WERI-Rb-1 (cell line): ENCODE results near the gene TGFB1.

ENCODE experiments used
- DNase-seq: peaks from one replicate; pipeline ENCODE4 v3.0.0-alpha.2; 2020
- H3K27ac ChIP-seq: fragments of 250-450 bp; sonication (Bioruptor Pico); 2 replicates; pipeline ENCODE4 v1.5.1; 2020; ENCODE audit warnings: mild to moderate bottlenecking, moderate library complexity
- H3K27me3 ChIP-seq: fragments of 250-450 bp; sonication (Bioruptor Pico); 2 replicates; pipeline ENCODE4 v1.5.1; 2021; ENCODE audit warnings: mild to moderate bottlenecking, low read depth, moderate library complexity; ENCODE audit not compliant: insufficient read depth, severe bottlenecking
- H3K36me3 ChIP-seq: fragments of 250-450 bp; sonication (Bioruptor Pico); 2 replicates; pipeline ENCODE4 v1.5.1; 2020; ENCODE audit warnings: mild to moderate bottlenecking, moderate library complexity
- H3K4me3 ChIP-seq: 2 replicates; pipeline ENCODE4 v1.5.1; 2011; ENCODE audit warnings: low read depth, mild to moderate bottlenecking, control low read depth, low read length
- H3K9me3 ChIP-seq: fragments of 250-450 bp; sonication (Bioruptor Pico); 2 replicates; pipeline ENCODE4 v1.5.1; 2021; ENCODE audit warnings: mild to moderate bottlenecking, moderate library complexity; ENCODE audit not compliant: severe bottlenecking
- TF ChIP-seq, protein P1 (sequence below): IDR thresholded peaks from 2 replicates; pipeline ENCODE4 v1.5.1; 2011; ENCODE audit warnings: low read depth, mild to moderate bottlenecking, control low read depth, inconsistent platforms, low read length

Gene TGFB1

GRCh38 chr19:41316306-41316920, 37.3 kb downstream of the TGFB1 start:
- Histone ChIP-seq H3K36me3 (peaks cover 64% of the 10 kb centered on the region), H3K27me3 (no peaks in the 10 kb centered on the region), H3K9me3 (no peaks in the 10 kb centered on the region), H3K4me3 (no peak overlapping the region), H3K27ac (no peak overlapping the region)
- TF ChIP-seq, protein P1, sequence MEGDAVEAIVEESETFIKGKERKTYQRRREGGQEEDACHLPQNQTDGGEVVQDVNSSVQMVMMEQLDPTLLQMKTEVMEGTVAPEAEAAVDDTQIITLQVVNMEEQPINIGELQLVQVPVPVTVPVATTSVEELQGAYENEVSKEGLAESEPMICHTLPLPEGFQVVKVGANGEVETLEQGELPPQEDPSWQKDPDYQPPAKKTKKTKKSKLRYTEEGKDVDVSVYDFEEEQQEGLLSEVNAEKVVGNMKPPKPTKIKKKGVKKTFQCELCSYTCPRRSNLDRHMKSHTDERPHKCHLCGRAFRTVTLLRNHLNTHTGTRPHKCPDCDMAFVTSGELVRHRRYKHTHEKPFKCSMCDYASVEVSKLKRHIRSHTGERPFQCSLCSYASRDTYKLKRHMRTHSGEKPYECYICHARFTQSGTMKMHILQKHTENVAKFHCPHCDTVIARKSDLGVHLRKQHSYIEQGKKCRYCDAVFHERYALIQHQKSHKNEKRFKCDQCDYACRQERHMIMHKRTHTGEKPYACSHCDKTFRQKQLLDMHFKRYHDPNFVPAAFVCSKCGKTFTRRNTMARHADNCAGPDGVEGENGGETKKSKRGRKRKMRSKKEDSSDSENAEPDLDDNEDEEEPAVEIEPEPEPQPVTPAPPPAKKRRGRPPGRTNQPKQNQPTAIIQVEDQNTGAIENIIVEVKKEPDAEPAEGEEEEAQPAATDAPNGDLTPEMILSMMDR: no peak
- DNase-seq: no peak

GRCh38 chr19:41311613-41312012, 42.1 kb downstream of the TGFB1 start:
- H3K27ac ChIP-seq: no peak overlapping the region

DNA sequence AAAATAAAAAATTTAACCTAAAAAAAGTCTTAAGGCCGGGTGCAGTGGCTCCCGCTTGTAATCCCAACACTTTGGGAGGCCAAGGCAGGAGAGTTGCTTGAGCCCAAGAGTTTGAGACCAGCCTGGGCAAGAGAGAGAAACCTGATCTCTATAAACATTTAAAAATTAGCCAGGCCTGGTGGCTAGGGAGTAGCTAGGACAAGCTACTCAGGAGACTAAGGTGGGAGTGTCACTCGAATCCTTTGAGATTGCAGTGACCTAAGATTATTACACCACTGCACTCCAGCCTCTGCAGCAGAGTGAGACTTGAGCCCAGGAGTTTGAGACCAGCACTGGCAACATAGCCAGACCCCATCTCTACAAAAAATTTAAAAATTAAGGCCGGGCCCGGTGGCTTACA, 42.6 kb downstream of the TGFB1 start:
- peaks cover 52% of the 10 kb centered on the region for H3K36me3 ChIP-seq

More at GRCh38 chr19:41311613-41312012, 42.1 kb downstream of the TGFB1 start:
- Histone ChIP-seq H3K27me3 (no peaks in the 10 kb centered on the region), H3K4me3 (no peak overlapping the region), H3K36me3 (peaks cover 52% of the 10 kb centered on the region), H3K9me3 (no peaks in the 10 kb centered on the region)
- TF ChIP-seq, protein P1: no peak
- no peak for DNase-seq

DNA sequence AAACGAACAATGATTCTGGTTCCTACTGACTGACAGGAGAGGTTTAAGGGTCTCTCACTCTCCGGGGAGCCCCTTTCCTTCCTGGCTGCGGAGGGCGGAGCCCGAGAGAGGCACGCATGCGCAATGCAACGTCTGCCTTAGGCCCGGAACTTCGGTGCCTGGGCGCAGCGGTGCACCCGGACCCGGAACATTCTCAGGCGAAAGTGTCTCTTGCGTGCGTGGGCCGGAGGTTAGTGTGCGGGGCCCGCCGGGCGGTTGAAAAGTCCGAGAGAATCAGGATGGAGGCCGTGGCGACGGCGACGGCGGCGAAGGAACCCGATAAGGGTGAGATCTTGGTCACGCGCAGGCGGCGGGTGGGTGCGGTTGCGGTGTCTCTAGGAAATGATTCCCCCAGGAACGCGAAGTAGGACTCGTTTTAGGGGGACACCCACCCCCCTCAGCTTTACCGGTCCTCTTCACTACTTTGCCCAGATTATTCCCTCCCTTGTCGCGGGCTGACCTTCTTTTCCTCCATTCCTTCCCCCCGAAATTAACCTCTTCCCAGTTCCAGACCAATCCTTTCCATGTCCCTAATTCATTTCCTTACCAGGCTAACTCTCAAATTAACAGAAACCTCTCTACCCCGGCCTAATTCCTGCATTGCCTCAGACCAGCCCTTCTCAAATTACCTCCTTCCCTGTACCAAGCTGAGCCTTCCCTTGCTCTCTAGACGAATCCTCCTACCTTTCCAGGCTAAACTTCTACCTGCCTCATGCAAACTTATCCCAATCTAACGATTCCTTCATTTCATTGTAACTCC, 43.5 kb downstream of the TGFB1 start, which contains the start of gene CCDC97:
TSS of gene CCDC97 (plus strand) at position 140 of the 799 bp plus-strand sequence. CDS start at position 279, 139 bp downstream.
- H3K27me3 ChIP-seq: no peaks in the 10 kb centered on the region
- TF ChIP-seq, protein P1: no peak
- H3K9me3 ChIP-seq: no peaks in the 10 kb centered on the region
- peak within 1 kb of the TSS; percentile 92 for H3K4me3 ChIP-seq
- peak within 1 kb of the TSS; percentile 91 for H3K27ac ChIP-seq
- peak; percentile 87 for DNase-seq
- peaks cover 55% of the 10 kb centered on the region for H3K36me3 ChIP-seq

More for the DNA sequence above, 42.6 kb downstream of the TGFB1 start:
- no peak for DNase-seq
- Histone ChIP-seq H3K9me3 (no peaks in the 10 kb centered on the region), H3K27ac (peak overlapping the region; percentile 91), H3K4me3 (peak overlapping the region; percentile 92), H3K27me3 (no peaks in the 10 kb centered on the region)
- TF ChIP-seq, protein P1: no peak

DNA sequence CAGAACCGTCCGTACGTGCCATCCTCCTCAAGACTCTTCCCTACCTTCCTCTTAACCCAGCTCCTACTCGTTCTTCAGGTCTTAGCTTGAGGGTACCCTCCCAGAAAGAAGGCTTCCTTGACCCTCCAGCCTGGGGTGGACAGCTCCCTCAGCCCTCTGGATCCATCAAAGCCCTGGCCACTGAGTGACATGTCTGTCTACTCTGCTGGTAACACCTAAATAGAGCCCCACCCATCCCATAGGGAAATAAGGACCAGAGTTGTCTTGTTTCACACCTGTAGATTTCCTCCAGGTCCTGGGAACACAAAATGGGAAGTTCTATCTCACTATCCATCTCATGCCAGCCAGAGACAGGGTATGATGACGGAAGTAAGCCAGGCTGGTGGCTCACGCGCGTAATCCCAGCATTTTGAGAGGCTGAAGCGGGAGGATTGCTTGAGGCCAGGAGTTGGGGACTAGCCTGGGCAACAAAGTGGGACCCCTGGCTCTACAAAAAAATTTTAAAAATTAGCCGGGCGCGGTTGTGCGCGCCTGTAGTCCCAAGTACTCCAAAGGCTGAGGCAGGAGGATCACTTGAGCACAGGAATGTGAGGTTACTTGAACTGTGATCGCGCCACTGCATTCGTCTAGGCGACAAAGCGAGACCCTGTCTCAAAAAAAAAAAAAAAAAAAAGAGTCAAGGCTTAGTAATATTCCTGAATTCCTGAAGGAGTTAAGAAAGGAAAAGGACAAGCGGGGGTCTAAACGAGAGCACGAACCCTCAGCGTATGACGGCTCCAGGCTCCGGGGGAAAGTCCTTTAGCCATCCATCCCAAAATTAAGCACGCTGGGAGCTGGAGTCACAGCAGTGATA, 44.3 kb downstream of the TGFB1 start:
- DNase-seq: no peak
- H3K9me3 ChIP-seq: no peaks in the 10 kb centered on the region
- peaks cover 61% of the 10 kb centered on the region for H3K36me3 ChIP-seq
- peak overlapping the region; percentile 92 for H3K4me3 ChIP-seq
- peak overlapping the region; percentile 91 for H3K27ac ChIP-seq
- H3K27me3 ChIP-seq: no peaks in the 10 kb centered on the region
- TF ChIP-seq, protein P1: no peak
